HepG2 (cell line): ENCODE data around the gene SYNGR4. TPM values are rescaled to one million over a fixed set of nuclear protein-coding genes. Genes with fewer than 3 reads are reported as not detected.

ENCODE experiments used
- ATRX ChIP-seq: sonication (generic); formaldehyde crosslinking; IDR thresholded peaks from 2 replicates; pipeline ENCODE4 v1.4.0; 2020; ENCODE audit warnings: missing genetic modification reagents, borderline replicate concordance
- DR1 ChIP-seq: sonication (generic); formaldehyde crosslinking; IDR thresholded peaks from 2 replicates; pipeline ENCODE4 v1.8.0; 2021; ENCODE audit warnings: mild to moderate bottlenecking, missing genetic modification reagents, inconsistent platforms
- KDM6A ChIP-seq: IDR thresholded peaks from 2 replicates; pipeline ENCODE4 v1.6.1; 2016; ENCODE audit warnings: low read depth
- NFE2L1 ChIP-seq: sonication (generic); formaldehyde crosslinking; IDR thresholded peaks from 2 replicates; pipeline ENCODE4 v1.4.0; 2020; ENCODE audit warnings: missing genetic modification reagents, mild to moderate bottlenecking, borderline replicate concordance
- NPAS2 ChIP-seq: sonication (generic); formaldehyde crosslinking; IDR thresholded peaks from 2 replicates; pipeline ENCODE4 v1.8.0; 2022; ENCODE audit warnings: mild to moderate bottlenecking, missing genetic modification reagents, borderline replicate concordance
- NR2F1 ChIP-seq, 2 experiments: fragments of 450-650 bp in 1 of 2; formaldehyde crosslinking in 1 of 2; IDR thresholded peaks; 2 replicates each; pipeline versions ENCODE4 v1.5.0 to v1.6.1; 2016 to 2020; ENCODE audit warnings: mild to moderate bottlenecking in 1 of 2, missing compliant biosample characterization in 1 of 2, missing genetic modification reagents in 1 of 2, moderate library complexity in 1 of 2
- PHF5A ChIP-seq: IDR thresholded peaks from one replicate; pipeline ENCODE4 v1.6.1; 2018; ENCODE audit warnings: low read depth, missing genetic modification reagents; ENCODE audit not compliant: unreplicated experiment
- REXO4 ChIP-seq: sonication (generic); formaldehyde crosslinking; IDR thresholded peaks from 2 replicates; pipeline ENCODE4 v1.8.0; 2022; ENCODE audit warnings: missing genetic modification reagents, mild to moderate bottlenecking, borderline replicate concordance
- SKI ChIP-seq: fragments of 450-650 bp; IDR thresholded peaks from one replicate; pipeline ENCODE4 v1.6.1; 2018; ENCODE audit warnings: mild to moderate bottlenecking; ENCODE audit not compliant: partially characterized antibody
- THYN1 ChIP-seq: sonication (generic); formaldehyde crosslinking; IDR thresholded peaks from 2 replicates; pipeline ENCODE4 v1.8.1; 2023; ENCODE audit warnings: low read depth, mild to moderate bottlenecking, moderate library complexity, missing genetic modification reagents, borderline replicate concordance
- ZBTB8A ChIP-seq: sonication (generic); formaldehyde crosslinking; IDR thresholded peaks from 2 replicates; pipeline ENCODE4 v1.4.0; 2020; ENCODE audit warnings: mild to moderate bottlenecking, low read depth, missing genetic modification reagents, borderline replicate concordance
- ZKSCAN8 ChIP-seq: IDR thresholded peaks from 2 replicates; pipeline ENCODE4 v1.6.1; 2016; ENCODE audit warnings: borderline replicate concordance, missing genetic modification reagents, missing compliant biosample characterization
- ZNF24 ChIP-seq: fragments of 450-650 bp; IDR thresholded peaks from 2 replicates; pipeline ENCODE4 v1.6.1; 2017; ENCODE audit warnings: antibody characterized with exemption, mild to moderate bottlenecking
- ZNF350 ChIP-seq: sonication (generic); formaldehyde crosslinking; IDR thresholded peaks from 2 replicates; pipeline ENCODE4 v1.4.0; 2020; ENCODE audit warnings: mild to moderate bottlenecking, low read depth, missing genetic modification reagents, borderline replicate concordance
- ZNF572 ChIP-seq: sonication (generic); formaldehyde crosslinking; IDR thresholded peaks from 2 replicates; pipeline ENCODE4 v1.5.1; 2020; ENCODE audit warnings: mild to moderate bottlenecking, missing genetic modification reagents
- ZNF850 ChIP-seq: sonication (generic); formaldehyde crosslinking; conservative IDR thresholded peaks from 2 replicates; pipeline ENCODE4 v1.9.0; 2021; ENCODE audit warnings: mild to moderate bottlenecking, missing genetic modification reagents
- polyA plus RNA-seq, 8 experiments: library from polyadenylated mRNA; depleted of rRNA in 3 of 8; stranded (reverse) in 7 of 8; unstranded in 1 of 8; fragments of >200 nt; fragmentation: Illumina TruSeq in 4 of 8; extraction: Trizol in 4 of 8; gene quantifications; 2 replicates each; pipeline versions ENCODE4 v1.2.1 to v1.2.3, GENCODE V29; 2011 to 2016; ENCODE audit warnings: low read depth in 4 of 8, missing spikeins in 1 of 8, mixed read lengths in 1 of 8; ENCODE audit not compliant: insufficient read depth in 1 of 8
- total RNA-seq, 5 experiments: library from RNA; depleted of rRNA; stranded (reverse); fragments of >200 nt; fragmentation: Illumina TruSeq; extraction: Trizol; gene quantifications; 2 replicates each; pipeline ENCODE4 v1.2.3, GENCODE V29; 2016; ENCODE audit warnings: low read depth in 1 of 5
- TF ChIP-seq, protein P1 (sequence below): sonication (generic); formaldehyde crosslinking; IDR thresholded peaks from 2 replicates; pipeline ENCODE4 v1.5.1; 2020; ENCODE audit warnings: mild to moderate bottlenecking, missing genetic modification reagents, borderline replicate concordance
- TF ChIP-seq, protein P2 (sequence below): sonication (generic); formaldehyde crosslinking; IDR thresholded peaks from 2 replicates; pipeline ENCODE4 v1.5.0; 2020; ENCODE audit warnings: mild to moderate bottlenecking, missing genetic modification reagents
- TF ChIP-seq, protein P3 (sequence below): sonication (generic); formaldehyde crosslinking; IDR thresholded peaks from 2 replicates; pipeline ENCODE4 v1.8.1; 2023; ENCODE audit warnings: mild to moderate bottlenecking, inconsistent platforms, moderate library complexity, missing genetic modification reagents, borderline replicate concordance
- TF ChIP-seq, protein P4 (sequence below): IDR thresholded peaks from 2 replicates; pipeline ENCODE4 v1.6.1; 2016; ENCODE audit warnings: mild to moderate bottlenecking, missing biosample characterization, missing genetic modification reagents

SYNGR4 gene
- total and polyA plus RNA-seq, 2 of the 13 experiments (the other 11 are each of a cell fraction or from before 2014, with no cell fraction given), result not detected

DNA sequence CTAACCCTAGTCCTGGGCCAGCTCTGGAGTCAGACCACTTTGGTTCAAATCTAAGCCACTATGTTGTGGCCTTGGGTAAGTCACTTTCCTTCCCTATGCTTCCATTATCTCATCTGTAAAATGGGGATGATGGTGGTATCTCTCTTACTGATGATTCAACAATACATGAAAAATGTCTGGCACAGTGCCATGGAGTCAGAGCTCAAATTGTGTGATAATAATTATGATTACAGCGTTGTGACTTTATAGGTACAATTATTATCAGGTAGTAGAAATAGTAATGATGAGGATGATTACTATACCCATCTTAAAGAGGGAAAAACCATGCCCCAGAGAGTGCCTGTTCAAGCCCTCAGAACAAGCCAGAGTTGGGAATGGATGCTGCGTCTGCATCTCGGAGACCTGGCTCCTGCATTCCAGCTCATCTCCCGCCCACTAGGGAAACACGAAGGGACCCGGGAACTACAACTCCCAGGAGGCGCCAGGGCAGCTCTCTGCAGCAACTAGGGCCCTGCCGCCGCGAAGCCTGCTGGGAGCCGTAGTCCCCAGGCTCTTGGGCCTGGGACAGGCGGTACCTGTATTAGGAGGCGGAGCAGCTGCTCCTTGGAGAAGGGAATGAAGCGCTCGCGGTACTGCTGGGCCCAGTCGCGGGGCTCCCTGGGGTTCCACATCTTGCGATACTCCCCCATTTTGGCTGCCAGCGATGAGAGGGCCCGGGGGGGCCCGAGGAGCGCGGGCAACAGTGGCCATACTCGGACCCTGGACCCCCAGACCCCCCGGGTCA, 1.3 kb upstream of the SYNGR4 start (continued):
- no peak for TF ChIP-seq SKI
- no peak for TF ChIP-seq KDM6A (CRISPR knock-in tag)
- no peak for TF ChIP-seq THYN1 (CRISPR knock-in tag)
- TF ChIP-seq DR1 (CRISPR knock-in tag), result no peak
- TF ChIP-seq ZNF350 (CRISPR knock-in tag), result no peak
- TF ChIP-seq ZNF24, result no peak
- TF ChIP-seq ZNF850 (CRISPR knock-in tag), result no peak
- no peak for TF ChIP-seq ZNF572 (CRISPR knock-in tag)
- no peak for TF ChIP-seq REXO4 (CRISPR knock-in tag)
- no peak; a peak in 1 of 4 replicates for TF ChIP-seq NR2F1 (CRISPR knock-in tag; IDR thresholded peaks at IDR 0.05)
- no peak for TF ChIP-seq NFE2L1
- TF ChIP-seq, protein P1, sequence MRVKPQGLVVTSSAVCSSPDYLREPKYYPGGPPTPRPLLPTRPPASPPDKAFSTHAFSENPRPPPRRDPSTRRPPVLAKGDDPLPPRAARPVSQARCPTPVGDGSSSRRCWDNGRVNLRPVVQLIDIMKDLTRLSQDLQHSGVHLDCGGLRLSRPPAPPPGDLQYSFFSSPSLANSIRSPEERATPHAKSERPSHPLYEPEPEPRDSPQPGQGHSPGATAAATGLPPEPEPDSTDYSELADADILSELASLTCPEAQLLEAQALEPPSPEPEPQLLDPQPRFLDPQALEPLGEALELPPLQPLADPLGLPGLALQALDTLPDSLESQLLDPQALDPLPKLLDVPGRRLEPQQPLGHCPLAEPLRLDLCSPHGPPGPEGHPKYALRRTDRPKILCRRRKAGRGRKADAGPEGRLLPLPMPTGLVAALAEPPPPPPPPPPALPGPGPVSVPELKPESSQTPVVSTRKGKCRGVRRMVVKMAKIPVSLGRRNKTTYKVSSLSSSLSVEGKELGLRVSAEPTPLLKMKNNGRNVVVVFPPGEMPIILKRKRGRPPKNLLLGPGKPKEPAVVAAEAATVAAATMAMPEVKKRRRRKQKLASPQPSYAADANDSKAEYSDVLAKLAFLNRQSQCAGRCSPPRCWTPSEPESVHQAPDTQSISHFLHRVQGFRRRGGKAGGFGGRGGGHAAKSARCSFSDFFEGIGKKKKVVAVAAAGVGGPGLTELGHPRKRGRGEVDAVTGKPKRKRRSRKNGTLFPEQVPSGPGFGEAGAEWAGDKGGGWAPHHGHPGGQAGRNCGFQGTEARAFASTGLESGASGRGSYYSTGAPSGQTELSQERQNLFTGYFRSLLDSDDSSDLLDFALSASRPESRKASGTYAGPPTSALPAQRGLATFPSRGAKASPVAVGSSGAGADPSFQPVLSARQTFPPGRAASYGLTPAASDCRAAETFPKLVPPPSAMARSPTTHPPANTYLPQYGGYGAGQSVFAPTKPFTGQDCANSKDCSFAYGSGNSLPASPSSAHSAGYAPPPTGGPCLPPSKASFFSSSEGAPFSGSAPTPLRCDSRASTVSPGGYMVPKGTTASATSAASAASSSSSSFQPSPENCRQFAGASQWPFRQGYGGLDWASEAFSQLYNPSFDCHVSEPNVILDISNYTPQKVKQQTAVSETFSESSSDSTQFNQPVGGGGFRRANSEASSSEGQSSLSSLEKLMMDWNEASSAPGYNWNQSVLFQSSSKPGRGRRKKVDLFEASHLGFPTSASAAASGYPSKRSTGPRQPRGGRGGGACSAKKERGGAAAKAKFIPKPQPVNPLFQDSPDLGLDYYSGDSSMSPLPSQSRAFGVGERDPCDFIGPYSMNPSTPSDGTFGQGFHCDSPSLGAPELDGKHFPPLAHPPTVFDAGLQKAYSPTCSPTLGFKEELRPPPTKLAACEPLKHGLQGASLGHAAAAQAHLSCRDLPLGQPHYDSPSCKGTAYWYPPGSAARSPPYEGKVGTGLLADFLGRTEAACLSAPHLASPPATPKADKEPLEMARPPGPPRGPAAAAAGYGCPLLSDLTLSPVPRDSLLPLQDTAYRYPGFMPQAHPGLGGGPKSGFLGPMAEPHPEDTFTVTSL, result no peak
- TF ChIP-seq, protein P2, sequence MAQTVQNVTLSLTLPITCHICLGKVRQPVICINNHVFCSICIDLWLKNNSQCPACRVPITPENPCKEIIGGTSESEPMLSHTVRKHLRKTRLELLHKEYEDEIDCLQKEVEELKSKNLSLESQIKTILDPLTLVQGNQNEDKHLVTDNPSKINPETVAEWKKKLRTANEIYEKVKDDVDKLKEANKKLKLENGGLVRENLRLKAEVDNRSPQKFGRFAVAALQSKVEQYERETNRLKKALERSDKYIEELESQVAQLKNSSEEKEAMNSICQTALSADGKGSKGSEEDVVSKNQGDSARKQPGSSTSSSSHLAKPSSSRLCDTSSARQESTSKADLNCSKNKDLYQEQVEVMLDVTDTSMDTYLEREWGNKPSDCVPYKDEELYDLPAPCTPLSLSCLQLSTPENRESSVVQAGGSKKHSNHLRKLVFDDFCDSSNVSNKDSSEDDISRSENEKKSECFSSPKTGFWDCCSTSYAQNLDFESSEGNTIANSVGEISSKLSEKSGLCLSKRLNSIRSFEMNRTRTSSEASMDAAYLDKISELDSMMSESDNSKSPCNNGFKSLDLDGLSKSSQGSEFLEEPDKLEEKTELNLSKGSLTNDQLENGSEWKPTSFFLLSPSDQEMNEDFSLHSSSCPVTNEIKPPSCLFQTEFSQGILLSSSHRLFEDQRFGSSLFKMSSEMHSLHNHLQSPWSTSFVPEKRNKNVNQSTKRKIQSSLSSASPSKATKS (CRISPR knock-in tag), result no peak
- TF ChIP-seq PHF5A (CRISPR knock-in tag), result peak; percentile 30
- TF ChIP-seq, protein P3, sequence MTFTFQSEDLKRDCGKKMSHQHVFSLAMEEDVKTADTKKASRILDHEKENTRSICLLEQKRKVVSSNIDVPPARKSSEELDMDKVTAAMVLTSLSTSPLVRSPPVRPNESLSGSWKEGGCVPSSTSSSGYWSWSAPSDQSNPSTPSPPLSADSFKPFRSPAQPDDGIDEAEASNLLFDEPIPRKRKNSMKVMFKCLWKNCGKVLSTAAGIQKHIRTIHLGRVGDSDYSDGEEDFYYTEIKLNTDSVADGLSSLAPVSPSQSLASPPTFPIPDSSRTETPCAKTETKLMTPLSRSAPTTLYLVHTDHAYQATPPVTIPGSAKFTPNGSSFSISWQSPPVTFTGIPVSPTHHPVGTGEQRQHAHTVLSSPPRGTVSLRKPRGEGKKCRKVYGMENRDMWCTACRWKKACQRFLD (CRISPR knock-in tag), result no peak
- no peak for TF ChIP-seq ZKSCAN8 (CRISPR knock-in tag)
- no peak for TF ChIP-seq NPAS2 (CRISPR knock-in tag)
- TF ChIP-seq ZBTB8A (CRISPR knock-in tag), result no peak
- TF ChIP-seq ATRX (CRISPR knock-in tag), result no peak
- TF ChIP-seq, protein P4, sequence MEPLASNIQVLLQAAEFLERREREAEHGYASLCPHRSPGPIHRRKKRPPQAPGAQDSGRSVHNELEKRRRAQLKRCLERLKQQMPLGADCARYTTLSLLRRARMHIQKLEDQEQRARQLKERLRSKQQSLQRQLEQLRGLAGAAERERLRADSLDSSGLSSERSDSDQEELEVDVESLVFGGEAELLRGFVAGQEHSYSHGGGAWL (CRISPR knock-in tag), result peak; percentile 9; the same call in 1 of the 2 replicates
